Subcutaneous abdominal adipose tissue (tissue), 5 donors: ENCODE results near the gene PUDP.

Experiments used
- H3K27ac ChIP-seq: one replicate; pipeline ENCODE4 v1.7.0; 2013; ENCODE audit warnings: low read depth, mild to moderate bottlenecking, inconsistent platforms, low read length, moderate library complexity
- H3K27me3 ChIP-seq, 5 donors: one replicate each; pipeline ENCODE4 v1.7.0; 2013; ENCODE audit warnings: low read length in 5 of 5, inconsistent platforms in 1 of 5; ENCODE audit not compliant: control insufficient read depth in 5 of 5, insufficient read depth in 4 of 5
- H3K36me3 ChIP-seq, 5 donors: one replicate each; pipeline ENCODE4 v1.7.0; 2013; ENCODE audit warnings: low read length in 5 of 5; ENCODE audit not compliant: control insufficient read depth in 5 of 5, insufficient read depth in 5 of 5
- H3K4me1 ChIP-seq, 5 donors: one replicate each; pipeline ENCODE4 v1.7.0; 2013; ENCODE audit warnings: low read length in 5 of 5, mild to moderate bottlenecking in 3 of 5, moderate library complexity in 1 of 5; ENCODE audit not compliant: control insufficient read depth in 5 of 5, insufficient read depth in 5 of 5
- H3K4me3 ChIP-seq, 5 donors: one replicate each; pipeline ENCODE4 v1.7.0; 2013; ENCODE audit warnings: low read length in 5 of 5, low read depth in 1 of 5
- H3K9ac ChIP-seq, 5 donors: one replicate each; pipeline ENCODE4 v1.7.0; 2013; ENCODE audit warnings: low read length in 5 of 5, mild to moderate bottlenecking in 4 of 5, moderate library complexity in 3 of 5
- H3K9me3 ChIP-seq, 5 donors: one replicate each; pipeline ENCODE4 v1.7.0; 2013; ENCODE audit warnings: low read length in 5 of 5; ENCODE audit not compliant: control insufficient read depth in 5 of 5
- donor health status: healthy.
- donor health status: healthy.
- donor health status: healthy.
- donor health status: healthy.
- donor health status: healthy.

PUDP gene

GRCh38 chrX:7169627-7170026 is 21.7 kb upstream of the PUDP start:
- H3K27ac ChIP-seq = no peak overlapping the region
- H3K4me1 ChIP-seq = no peaks in the 10 kb centered on the region
- H3K27me3 ChIP-seq = no peaks in the 10 kb centered on the region
- no peak overlapping the region for H3K9ac ChIP-seq
- H3K36me3 ChIP-seq = no peaks in the 10 kb centered on the region
- H3K9me3 ChIP-seq = peaks cover 0 to 7% (median 4%) of the 10 kb centered on the region in 5 donors
- H3K4me3 ChIP-seq = no peak overlapping the region

DNA sequence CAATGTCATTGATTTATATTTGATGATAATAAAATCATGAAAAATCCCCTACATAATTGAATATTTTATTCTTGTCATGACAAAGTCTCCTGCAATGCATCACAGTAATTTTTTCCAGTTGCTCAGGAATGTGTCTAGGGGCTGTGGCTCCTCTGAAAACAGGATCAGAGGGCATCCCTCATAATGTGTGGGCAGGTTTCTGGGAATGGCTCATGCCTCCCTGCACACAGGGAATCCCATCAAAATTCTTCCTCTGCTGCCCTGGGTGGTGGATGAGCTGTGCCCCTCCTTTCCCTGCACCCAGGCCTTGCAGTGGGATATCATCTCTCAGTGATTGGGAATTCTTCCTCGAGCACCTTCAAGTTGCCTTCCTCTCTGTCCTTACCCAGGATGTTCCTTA is 20.4 kb upstream of the PUDP start:
- no peaks in the 10 kb centered on the region for H3K4me1 ChIP-seq
- no peak overlapping the region for H3K9ac ChIP-seq
- H3K4me3 ChIP-seq = no peak overlapping the region
- H3K27me3 ChIP-seq = no peaks in the 10 kb centered on the region
- peaks cover 0 to 7% (median 4%) of the 10 kb centered on the region in 5 donors for H3K9me3 ChIP-seq
- no peaks in the 10 kb centered on the region for H3K36me3 ChIP-seq
- no peak overlapping the region for H3K27ac ChIP-seq

DNA sequence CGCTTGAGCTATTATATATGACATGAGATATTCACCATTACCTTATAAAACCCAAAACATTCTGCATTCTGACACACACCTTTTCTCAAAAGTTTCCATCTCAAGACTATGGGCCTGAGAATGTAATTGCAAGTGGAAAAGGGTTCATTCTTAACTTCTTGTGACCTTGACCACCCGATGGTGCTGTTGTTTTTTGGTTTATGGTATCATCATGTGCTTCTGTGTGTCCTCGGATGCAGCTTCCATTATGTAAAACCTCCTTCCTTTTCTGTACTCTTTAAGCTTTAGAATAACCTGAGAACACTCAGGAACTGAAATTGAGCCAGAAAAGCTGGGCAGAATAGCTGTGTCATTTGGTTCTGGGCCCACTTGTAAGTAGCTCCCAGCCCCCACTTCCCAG is 16.2 kb upstream of the PUDP start:
- H3K4me3 ChIP-seq = no peak overlapping the region
- no peak overlapping the region for H3K27ac ChIP-seq
- H3K9me3 ChIP-seq = peaks cover 0 to 7% (median 2%) of the 10 kb centered on the region in 5 donors
- H3K9ac ChIP-seq = no peak overlapping the region
- H3K4me1 ChIP-seq = peaks cover 0 to 3% (median 0%) of the 10 kb centered on the region in 5 donors
- no peaks in the 10 kb centered on the region for H3K36me3 ChIP-seq
- no peaks in the 10 kb centered on the region for H3K27me3 ChIP-seq

GRCh38 chrX:7163146-7163677 is 15.3 kb upstream of the PUDP start:
- no peak overlapping the region for H3K4me3 ChIP-seq
- H3K9ac ChIP-seq = no peak overlapping the region
- peaks cover 0 to 5% (median 0%) of the 10 kb centered on the region in 5 donors for H3K4me1 ChIP-seq
- H3K9me3 ChIP-seq = peaks cover 0 to 7% (median 0%) of the 10 kb centered on the region in 5 donors
- H3K36me3 ChIP-seq = no peaks in the 10 kb centered on the region
- no peak overlapping the region for H3K27ac ChIP-seq
- H3K27me3 ChIP-seq = no peaks in the 10 kb centered on the region

DNA sequence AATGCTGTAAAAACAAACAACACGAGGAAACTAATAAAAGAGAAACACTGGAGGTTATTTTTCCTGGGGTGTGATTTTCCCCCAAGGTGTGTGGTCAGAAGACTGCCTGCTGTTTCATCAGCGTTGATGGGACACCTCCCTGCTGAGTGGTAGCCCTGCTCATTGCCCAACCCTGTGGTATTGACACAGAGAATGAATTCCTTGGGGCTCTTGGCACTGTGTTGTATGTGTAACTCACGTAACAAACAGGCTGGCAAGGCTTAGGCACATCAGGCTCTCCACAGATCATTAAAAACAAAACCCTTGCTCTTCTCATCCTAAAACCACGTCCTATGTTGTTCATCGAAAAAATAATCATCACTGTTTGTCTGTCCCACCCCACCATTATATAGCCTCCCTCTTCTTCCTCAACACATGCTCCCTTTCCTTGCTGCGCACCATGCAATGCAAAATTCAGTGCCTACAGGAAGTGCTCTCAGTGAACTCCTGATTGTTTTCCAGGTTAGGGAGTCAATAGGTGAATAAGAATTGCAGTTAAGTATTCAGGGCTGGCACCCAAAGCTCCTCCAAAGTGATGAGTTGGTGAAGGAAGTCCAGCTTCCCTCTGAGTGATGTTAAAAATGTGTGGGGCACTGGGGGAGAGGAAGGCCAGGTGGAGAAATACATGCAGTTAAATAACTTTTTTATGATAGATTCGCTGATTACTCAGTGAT is 11.4 kb upstream of the PUDP start:
- Histone ChIP-seq H3K9ac (no peak overlapping the region), H3K36me3 (no peaks in the 10 kb centered on the region), H3K4me1 (peaks cover 0 to 5% (median 0%) of the 10 kb centered on the region in 5 donors), H3K4me3 (no peak overlapping the region), H3K27me3 (no peaks in the 10 kb centered on the region), H3K27ac (no peak overlapping the region), H3K9me3 (no peaks in the 10 kb centered on the region)

- Histone ChIP-seq H3K9me3 (no peaks in the 10 kb centered on the region), H3K27me3 (no peaks in the 10 kb centered on the region), H3K9ac (no peak overlapping the region), H3K4me3 (no peak overlapping the region), H3K4me1 (peaks cover 0 to 5% (median 0%) of the 10 kb centered on the region in 5 donors), H3K27ac (no peak overlapping the region), H3K36me3 (peaks cover 0 to 2% (median 0%) of the 10 kb centered on the region in 5 donors)
Observed at GRCh38 chrX:7158468-7158990, 10.6 kb upstream of the PUDP start.

DNA sequence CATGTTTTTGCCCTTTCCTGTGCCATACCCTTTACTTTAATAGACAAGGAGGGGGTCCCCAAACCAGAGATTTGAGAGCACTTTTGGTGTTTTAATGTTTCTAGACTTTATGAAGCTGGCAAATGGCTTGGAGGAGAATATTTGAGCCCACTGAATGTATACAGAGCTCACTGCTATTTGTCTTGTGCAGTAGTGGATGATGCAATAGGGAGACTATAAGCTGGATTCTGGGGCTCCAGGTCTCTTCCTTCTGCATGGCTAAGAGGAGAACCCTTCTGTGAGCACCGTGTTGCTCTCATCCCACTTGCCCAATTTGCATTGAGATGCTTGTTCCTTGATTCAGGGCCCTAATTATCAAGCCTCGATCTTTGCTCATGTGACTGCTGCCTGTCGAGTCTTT is 8.9 kb upstream of the PUDP start:
- no peaks in the 10 kb centered on the region for H3K27me3 ChIP-seq
- H3K36me3 ChIP-seq = peaks cover 0 to 2% (median 0%) of the 10 kb centered on the region in 5 donors
- H3K4me1 ChIP-seq = peaks cover 0 to 5% (median 0%) of the 10 kb centered on the region in 5 donors
- no peak overlapping the region for H3K27ac ChIP-seq
- H3K9me3 ChIP-seq = no peaks in the 10 kb centered on the region
- H3K4me3 ChIP-seq = no peak overlapping the region
- H3K9ac ChIP-seq = no peak overlapping the region

- no peak overlapping the region for H3K4me3 ChIP-seq
- no peak overlapping the region for H3K9ac ChIP-seq
- no peaks in the 10 kb centered on the region for H3K27me3 ChIP-seq
- H3K36me3 ChIP-seq = peaks cover 0 to 2% (median 0%) of the 10 kb centered on the region in 5 donors
- peaks cover 0 to 5% (median 0%) of the 10 kb centered on the region in 5 donors for H3K4me1 ChIP-seq
- H3K9me3 ChIP-seq = no peaks in the 10 kb centered on the region
- H3K27ac ChIP-seq = no peak overlapping the region
Observed at GRCh38 chrX:7155163-7155562, 7.2 kb upstream of the PUDP start.

GRCh38 chrX:7154041-7154597 is 6.2 kb upstream of the PUDP start:
- Histone ChIP-seq H3K27ac (no peak overlapping the region), H3K4me3 (no peak overlapping the region), H3K36me3 (peaks cover 0 to 2% (median 0%) of the 10 kb centered on the region in 5 donors), H3K9me3 (no peaks in the 10 kb centered on the region), H3K9ac (no peak overlapping the region), H3K4me1 (peaks cover 0 to 2% (median 0%) of the 10 kb centered on the region in 5 donors), H3K27me3 (no peaks in the 10 kb centered on the region)

DNA sequence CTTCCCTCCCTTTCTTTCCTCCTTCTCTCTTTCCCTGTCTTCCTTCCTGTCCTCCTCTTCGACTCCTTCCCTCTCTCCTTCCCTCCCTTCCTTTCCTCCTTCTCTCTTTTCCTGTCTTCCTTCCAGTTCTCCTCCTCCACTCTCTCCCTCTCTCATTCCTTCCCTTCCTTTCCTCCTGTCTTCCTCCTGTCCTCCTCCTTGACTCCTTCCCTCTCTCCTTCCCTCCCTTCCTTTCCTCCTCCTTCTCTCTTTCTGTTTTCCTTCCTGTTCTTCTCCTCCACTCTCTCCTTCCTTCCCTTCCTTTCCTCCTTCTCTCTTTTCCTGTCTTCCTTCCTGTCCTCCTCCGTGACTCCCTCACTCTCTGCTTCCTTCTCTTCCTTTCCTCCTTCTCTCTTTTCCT is 5.3 kb upstream of the PUDP start:
- H3K27ac ChIP-seq = no peak overlapping the region
- H3K4me3 ChIP-seq = no peak overlapping the region
- no peaks in the 10 kb centered on the region for H3K27me3 ChIP-seq
- peaks cover 0 to 2% (median 0%) of the 10 kb centered on the region in 5 donors for H3K36me3 ChIP-seq
- H3K9me3 ChIP-seq = no peaks in the 10 kb centered on the region
- peaks cover 0 to 5% (median 3%) of the 10 kb centered on the region in 5 donors for H3K4me1 ChIP-seq
- H3K9ac ChIP-seq = no peak overlapping the region
